K562 (cell line): Measurements from ENCODE around the gene EPB41L4B. TPM values are rescaled to one million over a fixed set of nuclear protein-coding genes. Genes with fewer than 3 reads are reported as not detected.

Experiments used
- ATAC-seq: fragments of 200-7000 bp; cut with Tn5 transposase; 3 replicates; pipeline ENCODE4 v1.9.1; 2020; ENCODE audit warnings: moderate library complexity
- BruUV-seq: library from RNA; stranded (reverse); fragments of 400-500 nt; replicated peaks from 2 replicates; lab custom pipeline; 2021; lab: Mats Ljungman, UMichigan
- CTCF ChIA-PET: fragments of 300-600 bp; formaldehyde crosslinking; extraction: SDS; loops from one replicate; lab custom pipeline; 2021; ENCODE audit warnings: low intra/inter-chr PET ratio; lab: Yijun Ruan, JAX
- POLR2A ChIA-PET: fragments of 300-600, 350-650 bp; sonication (Branson Sonifier 250); formaldehyde crosslinking; extraction: SDS; loops from one replicate; lab custom pipeline; 2021; ENCODE audit warnings: antibody characterized with exemption, inconsistent platforms; lab: Yijun Ruan, JAX
- DNase-seq, 4 experiments: peaks; one replicate each; pipeline versions ENCODE4 v3.0.0 to v3.0.0-alpha.2; 2011 to 2018; ENCODE audit warnings: low spot score in 3 of 4, mixed read lengths in 3 of 4; ENCODE audit errors: extremely low read depth in 1 of 4
- FAIRE-seq: peaks from 2 replicates; lab custom pipeline; 2011; peaks lifted over from hg19 to GRCh38; lab: Jason Lieb, UNC
- H2AFZ ChIP-seq: 2 replicates; pipeline ENCODE4 v1.6.0; 2011; ENCODE audit warnings: low read depth, low read length, control low read depth, inconsistent platforms
- H3K27ac ChIP-seq: fragments of 200-600 bp; 3 replicates; pipeline ENCODE4 v1.8.0; 2011; ENCODE audit warnings: low read depth, mild to moderate bottlenecking, control low read depth, inconsistent platforms, low read length, moderate library complexity, mixed read lengths; ENCODE audit errors: extremely low read depth
- H3K27me3 ChIP-seq, 2 experiments: fragments of 300-600 bp in 1 of 2; 2 replicates in 1 of 2; 3 replicates in 1 of 2; pipeline versions ENCODE4 v1.6.0 to v1.8.0; 2011; ENCODE audit warnings: inconsistent platforms in 2 of 2, low read length in 2 of 2, mild to moderate bottlenecking in 1 of 2, mixed read lengths in 1 of 2, moderate library complexity in 1 of 2; ENCODE audit not compliant: control insufficient read depth in 2 of 2, insufficient read depth in 2 of 2
- H3K36me3 ChIP-seq: fragments of 300-600 bp; 3 replicates; pipeline ENCODE4 v1.8.0; 2011; ENCODE audit warnings: mild to moderate bottlenecking, low read length, inconsistent platforms; ENCODE audit not compliant: control insufficient read depth, insufficient read depth
- H3K4me1 ChIP-seq, 2 experiments: fragments of 200-600 bp in 1 of 2; replicated peaks in 1 of 2; 2 replicates in 1 of 2; 3 replicates in 1 of 2; pipeline versions ENCODE4 v1.5.1 to v1.8.0; 2011; ENCODE audit warnings: inconsistent platforms in 2 of 2, low read length in 2 of 2, mild to moderate bottlenecking in 1 of 2, mixed read lengths in 1 of 2, moderate library complexity in 1 of 2; ENCODE audit not compliant: control insufficient read depth in 2 of 2, insufficient read depth in 2 of 2
- H3K4me2 ChIP-seq: 2 replicates; pipeline ENCODE4 v1.6.1; 2011; ENCODE audit warnings: low read length, control low read depth, inconsistent platforms, mixed read lengths; ENCODE audit not compliant: insufficient read depth
- H3K4me3 ChIP-seq: fragments of 200-600 bp; sonication (generic), shearing (Covaris generic); 2 replicates; pipeline ENCODE4 v1.5.1; 2016; ENCODE audit warnings: control low read depth, inconsistent platforms
- H3K79me2 ChIP-seq: fragments of 200-600 bp; 3 replicates; pipeline ENCODE4 v1.8.0; 2011; ENCODE audit warnings: low read length, inconsistent platforms; ENCODE audit not compliant: control insufficient read depth, insufficient read depth
- H3K9ac ChIP-seq, 2 experiments: 2 replicates each; pipeline versions ENCODE4 v1.6.0 to v1.6.1; 2011; ENCODE audit warnings: low read depth in 2 of 2, low read length in 2 of 2, control low read depth in 1 of 2, inconsistent platforms in 1 of 2, mild to moderate bottlenecking in 1 of 2, mixed read lengths in 1 of 2; ENCODE audit not compliant: insufficient read depth in 1 of 2
- H3K9me1 ChIP-seq: one replicate; pipeline ENCODE4 v1.6.0; 2011; ENCODE audit warnings: inconsistent platforms, mild to moderate bottlenecking, low read length, moderate library complexity; ENCODE audit not compliant: control insufficient read depth, insufficient read depth
- H3K9me3 ChIP-seq: replicated peaks from 2 replicates; pipeline ENCODE4 v1.5.1; 2011; ENCODE audit warnings: low read depth, low read length, inconsistent platforms; ENCODE audit not compliant: control insufficient read depth, insufficient read depth
- H4K20me1 ChIP-seq: replicated peaks from 2 replicates; pipeline ENCODE4 v1.6.1; 2011; ENCODE audit warnings: low read length, inconsistent platforms, mixed read lengths; ENCODE audit not compliant: control insufficient read depth, insufficient read depth
- CBFA2T3 ChIP-seq: fragments of 450-650 bp; IDR thresholded peaks from 2 replicates; pipeline ENCODE4 v1.6.1; 2017
- GATAD2A ChIP-seq: fragments of 450-650 bp; IDR thresholded peaks from 2 replicates; pipeline ENCODE4 v1.6.1; 2017
- KAT8 ChIP-seq: fragments of 450-650 bp; IDR thresholded peaks from 2 replicates; pipeline ENCODE4 v1.6.1; 2016; ENCODE audit warnings: low read depth, mild to moderate bottlenecking
- L3MBTL2 ChIP-seq: fragments of 450-650 bp; IDR thresholded peaks from 2 replicates; pipeline ENCODE4 v1.6.1; 2016; ENCODE audit warnings: mild to moderate bottlenecking, moderate library complexity
- PHB ChIP-seq: fragments of 250-450 bp; sonication (Bioruptor Pico); IDR thresholded peaks from 2 replicates; pipeline ENCODE4 v1.5.0; 2021
- SNIP1 ChIP-seq: fragments of 450-650 bp; IDR thresholded peaks from 2 replicates; pipeline ENCODE4 v1.7.1; 2017; ENCODE audit warnings: low read depth, mild to moderate bottlenecking
- ZZZ3 ChIP-seq: fragments of 450-650 bp; IDR thresholded peaks from 2 replicates; pipeline ENCODE4 v1.6.1; 2016; ENCODE audit warnings: antibody characterized with exemption, mild to moderate bottlenecking, moderate library complexity
- WGBS: fragments of 100-300 bp; shearing (Covaris generic); methylation state at CpG from one replicate; pipeline ENCODE4 v1.1.6; 2016; ENCODE audit warnings: low coverage, mixed read lengths; ENCODE audit not compliant: insufficient coverage; ENCODE audit errors: missing lambda C conversion rate; 5-methylcytosine and 5-hydroxymethylcytosine counted together
- in situ Hi-C: fragments of 300-500 bp; cut with MboI; formaldehyde crosslinking; loops from 4 replicates; pipeline ENCODE4 v1.15.0; 2018; ENCODE audit warnings: inconsistent platforms, mixed read lengths
- intact Hi-C: fragments of 100-400 bp; cut with micrococcal nuclease; formaldehyde crosslinking; loops from 2 replicates; pipeline ENCODE4 v1.14.2; 2022
- polyA plus RNA-seq, 8 experiments: library from polyadenylated mRNA; depleted of rRNA in 4 of 8; stranded (reverse) in 5 of 8; unstranded in 3 of 8; fragments of >200 nt; fragmentation: Nextera tagmentation in 2 of 8; fragmentation: Illumina TruSeq in 1 of 8; extraction: Ambion mirVana in 2 of 8; extraction: Trizol in 1 of 8; gene quantifications; 2 replicates each; pipeline versions ENCODE4 v1.2.1 to v1.2.3, GENCODE V29; 2011 to 2014; ENCODE audit warnings: inconsistent platforms in 1 of 8, missing spikeins in 1 of 8
- total RNA-seq, 7 experiments: library from RNA; depleted of rRNA in 6 of 7; stranded (reverse); fragments of >200 nt in 6 of 7; fragmentation: Illumina TruSeq in 2 of 7; extraction: Trizol in 2 of 7; gene quantifications; 2 replicates each; pipeline versions ENCODE4 v1.2.1 to v1.2.3, GENCODE V29; 2011 to 2021; ENCODE audit warnings: low replicate concordance in 1 of 7
- TF ChIP-seq, protein P1 (sequence below): fragments of 250-450 bp; sonication (Bioruptor Pico); IDR thresholded peaks from 2 replicates; pipeline ENCODE4 v1.4.0; 2020; ENCODE audit warnings: mild to moderate bottlenecking, moderate library complexity
- TF ChIP-seq, protein P2 (sequence below): fragments of 450-650 bp; formaldehyde crosslinking; IDR thresholded peaks from 2 replicates; pipeline ENCODE4 v1.4.0; 2020; ENCODE audit warnings: mild to moderate bottlenecking, moderate library complexity
- TF ChIP-seq, protein P3 (sequence below): sonication (generic); formaldehyde crosslinking; IDR thresholded peaks from 2 replicates; pipeline ENCODE4 v1.8.0; 2022; ENCODE audit warnings: missing genetic modification reagents, mild to moderate bottlenecking, moderate library complexity, borderline replicate concordance
- TF ChIP-seq, protein P4 (sequence below), 2 experiments: fragments of 450-650 bp; formaldehyde crosslinking in 1 of 2; IDR thresholded peaks; 2 replicates each; pipeline versions ENCODE4 v1.4.0 to v1.6.1; 2014 to 2020; ENCODE audit warnings: mild to moderate bottlenecking in 2 of 2, borderline replicate concordance in 1 of 2, low read depth in 1 of 2

EPB41L4B gene
- total and polyA plus RNA-seq, 9 of the 15 experiments (the other 6 are each of a cell fraction or from before 2014, with no cell fraction given): 0.09 to 0.38 (median 0.21) TPM

DNA sequence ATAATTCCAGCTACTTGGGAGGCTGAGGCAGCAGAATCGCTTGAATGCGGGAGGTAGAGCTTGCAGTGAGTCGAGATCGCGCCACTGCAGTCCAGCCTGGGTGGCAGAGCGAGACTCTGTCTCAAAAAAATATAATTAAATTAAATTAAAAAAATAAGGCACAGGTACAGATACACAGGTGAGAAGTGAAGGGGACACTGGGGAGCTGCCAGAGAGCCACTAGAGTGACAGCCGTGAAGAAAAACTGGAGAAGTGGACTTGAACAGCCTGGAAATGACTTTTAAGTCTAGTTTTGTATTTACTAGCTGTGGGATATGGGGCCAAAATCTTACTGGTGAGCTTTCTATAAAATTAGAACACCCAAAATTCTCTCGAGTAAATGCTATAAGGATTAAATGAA, 15.1 kb downstream of the EPB41L4B start:
- no TSS peak for BruUV-seq
- no peaks in the 10 kb centered on the region for H3K79me2 ChIP-seq
- 0% methylated on average over 8 of the region's 8 CpGs for WGBS
- no peak overlapping the region for H3K4me3 ChIP-seq
- H3K4me2 ChIP-seq: no peak overlapping the region
- FAIRE-seq (no peak), DNase-seq (no peak), ATAC-seq (no peak)
- peaks cover 33 to 45% of the 10 kb centered on the region in 2 experiments; a peak in 4 of 5 replicates for H3K27me3 ChIP-seq
- H3K9me3 ChIP-seq: no peaks in the 10 kb centered on the region
- in situ Hi-C loops (no loop called here), intact Hi-C loops (no loop called here)
- CTCF ChIA-PET: no interaction called here
- no peak overlapping the region for H3K9ac ChIP-seq
- no peaks in the 10 kb centered on the region for H3K36me3 ChIP-seq
- no peaks in the 10 kb centered on the region for H3K9me1 ChIP-seq
- no peaks in the 10 kb centered on the region for H3K4me1 ChIP-seq
- no peak overlapping the region for H3K27ac ChIP-seq
- no peaks in the 10 kb centered on the region for H4K20me1 ChIP-seq
- POLR2A ChIA-PET: interaction anchor here (0.6 kb wide), 1 partner anchor 27 kb away, joined by 3 read pairs; no protein-coding TSS in a partner anchor
- no peak overlapping the region for H2AFZ ChIP-seq
- TF ChIP-seq, protein P1, sequence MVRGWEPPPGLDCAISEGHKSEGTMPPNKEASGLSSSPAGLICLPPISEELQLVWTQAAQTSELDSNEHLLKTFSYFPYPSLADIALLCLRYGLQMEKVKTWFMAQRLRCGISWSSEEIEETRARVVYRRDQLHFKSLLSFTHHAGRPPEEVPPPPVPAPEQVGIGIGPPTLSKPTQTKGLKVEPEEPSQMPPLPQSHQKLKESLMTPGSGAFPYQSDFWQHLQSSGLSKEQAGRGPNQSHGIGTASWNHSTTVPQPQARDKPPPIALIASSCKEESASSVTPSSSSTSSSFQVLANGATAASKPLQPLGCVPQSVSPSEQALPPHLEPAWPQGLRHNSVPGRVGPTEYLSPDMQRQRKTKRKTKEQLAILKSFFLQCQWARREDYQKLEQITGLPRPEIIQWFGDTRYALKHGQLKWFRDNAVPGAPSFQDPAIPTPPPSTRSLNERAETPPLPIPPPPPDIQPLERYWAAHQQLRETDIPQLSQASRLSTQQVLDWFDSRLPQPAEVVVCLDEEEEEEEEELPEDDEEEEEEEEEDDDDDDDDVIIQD (CRISPR knock-in tag): no peak
- TF ChIP-seq, protein P2, sequence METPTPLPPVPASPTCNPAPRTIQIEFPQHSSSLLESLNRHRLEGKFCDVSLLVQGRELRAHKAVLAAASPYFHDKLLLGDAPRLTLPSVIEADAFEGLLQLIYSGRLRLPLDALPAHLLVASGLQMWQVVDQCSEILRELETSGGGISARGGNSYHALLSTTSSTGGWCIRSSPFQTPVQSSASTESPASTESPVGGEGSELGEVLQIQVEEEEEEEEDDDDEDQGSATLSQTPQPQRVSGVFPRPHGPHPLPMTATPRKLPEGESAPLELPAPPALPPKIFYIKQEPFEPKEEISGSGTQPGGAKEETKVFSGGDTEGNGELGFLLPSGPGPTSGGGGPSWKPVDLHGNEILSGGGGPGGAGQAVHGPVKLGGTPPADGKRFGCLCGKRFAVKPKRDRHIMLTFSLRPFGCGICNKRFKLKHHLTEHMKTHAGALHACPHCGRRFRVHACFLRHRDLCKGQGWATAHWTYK (CRISPR knock-in tag): no peak
- TF ChIP-seq CBFA2T3 (no peak), ZZZ3 (no peak), SNIP1 (no peak), L3MBTL2 (no peak), GATAD2A (no peak), PHB (CRISPR knock-in tag) (no peak), KAT8 (no peak)
- TF ChIP-seq, protein P3, sequence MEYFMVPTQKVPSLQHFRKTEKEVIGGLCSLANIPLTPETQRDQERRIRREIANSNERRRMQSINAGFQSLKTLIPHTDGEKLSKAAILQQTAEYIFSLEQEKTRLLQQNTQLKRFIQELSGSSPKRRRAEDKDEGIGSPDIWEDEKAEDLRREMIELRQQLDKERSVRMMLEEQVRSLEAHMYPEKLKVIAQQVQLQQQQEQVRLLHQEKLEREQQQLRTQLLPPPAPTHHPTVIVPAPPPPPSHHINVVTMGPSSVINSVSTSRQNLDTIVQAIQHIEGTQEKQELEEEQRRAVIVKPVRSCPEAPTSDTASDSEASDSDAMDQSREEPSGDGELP: no peak
- TF ChIP-seq, protein P4, sequence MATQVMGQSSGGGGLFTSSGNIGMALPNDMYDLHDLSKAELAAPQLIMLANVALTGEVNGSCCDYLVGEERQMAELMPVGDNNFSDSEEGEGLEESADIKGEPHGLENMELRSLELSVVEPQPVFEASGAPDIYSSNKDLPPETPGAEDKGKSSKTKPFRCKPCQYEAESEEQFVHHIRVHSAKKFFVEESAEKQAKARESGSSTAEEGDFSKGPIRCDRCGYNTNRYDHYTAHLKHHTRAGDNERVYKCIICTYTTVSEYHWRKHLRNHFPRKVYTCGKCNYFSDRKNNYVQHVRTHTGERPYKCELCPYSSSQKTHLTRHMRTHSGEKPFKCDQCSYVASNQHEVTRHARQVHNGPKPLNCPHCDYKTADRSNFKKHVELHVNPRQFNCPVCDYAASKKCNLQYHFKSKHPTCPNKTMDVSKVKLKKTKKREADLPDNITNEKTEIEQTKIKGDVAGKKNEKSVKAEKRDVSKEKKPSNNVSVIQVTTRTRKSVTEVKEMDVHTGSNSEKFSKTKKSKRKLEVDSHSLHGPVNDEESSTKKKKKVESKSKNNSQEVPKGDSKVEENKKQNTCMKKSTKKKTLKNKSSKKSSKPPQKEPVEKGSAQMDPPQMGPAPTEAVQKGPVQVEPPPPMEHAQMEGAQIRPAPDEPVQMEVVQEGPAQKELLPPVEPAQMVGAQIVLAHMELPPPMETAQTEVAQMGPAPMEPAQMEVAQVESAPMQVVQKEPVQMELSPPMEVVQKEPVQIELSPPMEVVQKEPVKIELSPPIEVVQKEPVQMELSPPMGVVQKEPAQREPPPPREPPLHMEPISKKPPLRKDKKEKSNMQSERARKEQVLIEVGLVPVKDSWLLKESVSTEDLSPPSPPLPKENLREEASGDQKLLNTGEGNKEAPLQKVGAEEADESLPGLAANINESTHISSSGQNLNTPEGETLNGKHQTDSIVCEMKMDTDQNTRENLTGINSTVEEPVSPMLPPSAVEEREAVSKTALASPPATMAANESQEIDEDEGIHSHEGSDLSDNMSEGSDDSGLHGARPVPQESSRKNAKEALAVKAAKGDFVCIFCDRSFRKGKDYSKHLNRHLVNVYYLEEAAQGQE (IDR thresholded peaks at IDR 0.05; ENCODE audit: borderline replicate concordance): no peak
- TF ChIP-seq, protein P4 (CRISPR knock-in tag; IDR thresholded peaks at IDR 0.05; ENCODE audit: low read depth): no peak
